ENCODE data around the gene ACAP3. TPM values are rescaled to one million over a fixed set of nuclear protein-coding genes. Genes with fewer than 3 reads are reported as not detected.

ACAP3 gene
- total and polyA plus RNA-seq, 2 of the 4 experiments (the other 2 are of a cell fraction), result 13.3 to 58.2 TPM

GRCh38 chr1:1319646-1319941, 11.9 kb upstream of the ACAP3 start:
- Histone ChIP-seq H2AFZ (replicated peaks; ENCODE audit: low read length, poor library complexity) (peak overlapping the region; percentile 11), H3K79me1 (ENCODE audit: low read depth in 1 of 2, low read length in 2 of 2) (peaks cover 14 to 75% of the 10 kb centered on the region in 2 experiments), H2AK9ac (replicated peaks; ENCODE audit: low read depth, low read length, poor library complexity) (peak overlapping the region; percentile 71), H2BK120ac (ENCODE audit: low read depth, low read length) (no peak overlapping the region), H3K4me3 (ENCODE audit: insufficient read depth, low read depth, low read length) (no peak overlapping the region), H3K9me3 (ENCODE audit: control insufficient read depth, insufficient read depth, low read length) (no peaks in the 10 kb centered on the region), H3K27ac (ENCODE audit: insufficient read depth, low read length) (no peak overlapping the region), H4K91ac (ENCODE audit: insufficient read depth, low read depth, low read length) (no peak overlapping the region), H3K9me1 (ENCODE audit: insufficient read depth, low read length) (peaks cover 4% of the 10 kb centered on the region), H2BK20ac (ENCODE audit: low read depth, low read length) (no peak overlapping the region), H3K36me3 (ENCODE audit: control insufficient read depth, insufficient read depth, low read length) (peaks cover 37% of the 10 kb centered on the region), H3K56ac (ENCODE audit: extremely low read depth, insufficient read depth, low read length) (no peak overlapping the region), H3K4me2 (ENCODE audit: low read depth, low read length) (no peak overlapping the region), H3K4ac (ENCODE audit: low read depth, low read length) (no peak overlapping the region), H3K14ac (replicated peaks; ENCODE audit: low read depth, low read length) (no peak overlapping the region), H4K5ac (ENCODE audit: low read depth, low read length) (no peak overlapping the region), H4K8ac (ENCODE audit: low read depth in 2 of 2, low read length in 2 of 2) (no peak overlapping the region), H3K9ac (ENCODE audit: low read depth, low read length) (no peak overlapping the region), H2BK5ac (ENCODE audit: low read depth, low read length, poor library complexity, severe bottlenecking) (no peak overlapping the region), H4K20me1 (ENCODE audit: insufficient read depth, low read length) (peaks cover 75% of the 10 kb centered on the region), H3K27me3 (ENCODE audit: control insufficient read depth, insufficient read depth, low read length) (no peaks in the 10 kb centered on the region), H3K4me1 (ENCODE audit: control insufficient read depth, insufficient read depth, low read length) (peaks cover 13% of the 10 kb centered on the region; the same call in 1 of the 2 replicates), H3K23ac (ENCODE audit: low read depth, low read length) (no peak overlapping the region), H2BK15ac (ENCODE audit: low read depth, low read length) (no peak overlapping the region), H2AK5ac (ENCODE audit: low read depth, low read length) (no peak overlapping the region), H3K18ac (ENCODE audit: low read depth, low read length) (no peak overlapping the region)
- POLR2A ChIA-PET (ENCODE audit: unreplicated experiment), result no interaction called here
- DNase-seq (no peak), ATAC-seq (ENCODE audit: low read depth) (no peak)
- WGBS, 2 experiments (ENCODE audit: extremely low coverage in 2 of 2, insufficient read length in 1 of 2), result 95% methylated on average over 9 of the region's 13 CpGs; no CpG with 5 or more reads in 1 of the 2 experiments
- CTCF ChIA-PET, result no interaction called here
- TF ChIP-seq BHLHE40 (IDR thresholded peaks at IDR 0.05; ENCODE audit: low read depth, low read length), result no peak
- TF ChIP-seq NFE2L2 (IDR thresholded peaks at IDR 0.05; ENCODE audit: low read depth, low read length), result no peak
- TF ChIP-seq RFX5 (IDR thresholded peaks at IDR 0.05; ENCODE audit: low read depth, low read length), result no peak
- no peak for TF ChIP-seq RAD21 (IDR thresholded peaks at IDR 0.05; ENCODE audit: low read length)
- TF ChIP-seq CEBPB (IDR thresholded peaks at IDR 0.05; ENCODE audit: low read depth, low read length), result no peak
- TF ChIP-seq SMC3 (IDR thresholded peaks at IDR 0.05; ENCODE audit: low read depth, low read length), result no peak
- no peak for TF ChIP-seq MXI1 (IDR thresholded peaks at IDR 0.05; ENCODE audit: borderline replicate concordance, low read depth, low read length)
- TF ChIP-seq ELK1 (IDR thresholded peaks at IDR 0.05; ENCODE audit: borderline replicate concordance, low read depth, low read length), result no peak
- no peak for TF ChIP-seq FOS (IDR thresholded peaks at IDR 0.05; ENCODE audit: low read depth, low read length)
- no peak for TF ChIP-seq RCOR1 (IDR thresholded peaks at IDR 0.05; ENCODE audit: insufficient replicate concordance, low read length)
- TF ChIP-seq CHD1 (IDR thresholded peaks at IDR 0.05; ENCODE audit: low read depth, low read length), result no peak
- intact Hi-C loops (cut with micrococcal nuclease), result no loop called here
- in situ Hi-C loops (cut with MboI; ENCODE audit: low sequenced_read_pairs), result no loop called here
- no TSS peak for BruUV-seq (replicated peaks)
- dilution Hi-C loops (cut with HindIII; ENCODE audit: low sequenced_read_pairs, unreplicated experiment), result no loop called here
